MM.1S (cell line): Measurements from ENCODE around the gene FOXI1.

Experiments
- DNase-seq: peaks from one replicate; pipeline ENCODE4 v3.0.0-alpha.2; 2015
- H2AFZ ChIP-seq: fragments of 300-600 bp; sonication (generic); 2 replicates; pipeline ENCODE4 v1.6.0; 2016; ENCODE audit warnings: antibody characterized with exemption, low read length
- H3F3A ChIP-seq: fragments of 300-600 bp; sonication (generic); 2 replicates; pipeline ENCODE4 v1.6.1; 2016; ENCODE audit warnings: mild to moderate bottlenecking, antibody characterized with exemption, low read length, moderate library complexity, mixed read lengths; ENCODE audit not compliant: insufficient read depth
- H3K27ac ChIP-seq: fragments of 300-600 bp; sonication (generic); 2 replicates; pipeline ENCODE4 v1.5.1; 2016; ENCODE audit warnings: mild to moderate bottlenecking, low read length
- H3K27me3 ChIP-seq: fragments of 300-600 bp; sonication (generic); replicated peaks from 2 replicates; pipeline ENCODE4 v1.6.0; 2016; ENCODE audit warnings: low read length; ENCODE audit not compliant: insufficient read depth
- H3K36me3 ChIP-seq: fragments of 300-600 bp; sonication (generic); replicated peaks from 2 replicates; pipeline ENCODE4 v1.6.1; 2016; ENCODE audit warnings: mild to moderate bottlenecking, low read length, mixed read lengths; ENCODE audit not compliant: insufficient read depth
- H3K4me1 ChIP-seq: fragments of 300-600 bp; sonication (generic); 2 replicates; pipeline ENCODE4 v1.6.1; 2016; ENCODE audit warnings: low read length, mixed read lengths
- H3K4me2 ChIP-seq: fragments of 300-600 bp; sonication (generic); 2 replicates; pipeline ENCODE4 v1.6.0; 2016; ENCODE audit warnings: low read depth, low read length
- H3K4me3 ChIP-seq: fragments of 300-600 bp; sonication (generic); 2 replicates; pipeline ENCODE4 v1.5.1; 2016; ENCODE audit warnings: low read length, mixed read lengths
- H3K79me2 ChIP-seq: fragments of 300-600 bp; sonication (generic); 2 replicates; pipeline ENCODE4 v1.6.1; 2016; ENCODE audit warnings: mixed run types, low read length, mixed read lengths
- H3K9ac ChIP-seq: fragments of 300-600 bp; sonication (generic); 2 replicates; pipeline ENCODE4 v1.6.1; 2016; ENCODE audit warnings: low read length, mixed read lengths
- H3K9me2 ChIP-seq: fragments of 300-600 bp; sonication (generic); replicated peaks from 2 replicates; pipeline ENCODE4 v1.6.1; 2016; ENCODE audit warnings: mild to moderate bottlenecking, low read length, mixed read lengths; ENCODE audit not compliant: insufficient read depth
- H3K9me3 ChIP-seq: fragments of 300-600 bp; sonication (generic); replicated peaks from 2 replicates; pipeline ENCODE4 v1.6.1; 2016; ENCODE audit warnings: mild to moderate bottlenecking, low read length, mixed read lengths; ENCODE audit not compliant: insufficient read depth
- H4K20me1 ChIP-seq: fragments of 300-600 bp; sonication (generic); 2 replicates; pipeline ENCODE4 v1.6.1; 2016; ENCODE audit warnings: mild to moderate bottlenecking, low read length, moderate library complexity, mixed read lengths; ENCODE audit not compliant: insufficient read depth
- CTCF ChIP-seq: fragments of 300-600 bp; sonication (generic); IDR thresholded peaks from 2 replicates; pipeline ENCODE4 v1.5.1; 2016; ENCODE audit warnings: antibody characterized with exemption, low read length, mixed read lengths
- EZH2 ChIP-seq: fragments of 300-600 bp; sonication (generic); optimal IDR thresholded peaks from 2 replicates; pipeline ENCODE3; 2017; ENCODE audit warnings: low read depth, mild to moderate bottlenecking, antibody characterized with exemption, low read length, mixed read lengths
- EZH2phosphoT487 ChIP-seq: fragments of 300-600 bp; sonication (generic); IDR thresholded peaks from 2 replicates; pipeline ENCODE4 v1.6.1; 2018; ENCODE audit warnings: antibody characterized with exemption, low read length

FOXI1 gene

DNA sequence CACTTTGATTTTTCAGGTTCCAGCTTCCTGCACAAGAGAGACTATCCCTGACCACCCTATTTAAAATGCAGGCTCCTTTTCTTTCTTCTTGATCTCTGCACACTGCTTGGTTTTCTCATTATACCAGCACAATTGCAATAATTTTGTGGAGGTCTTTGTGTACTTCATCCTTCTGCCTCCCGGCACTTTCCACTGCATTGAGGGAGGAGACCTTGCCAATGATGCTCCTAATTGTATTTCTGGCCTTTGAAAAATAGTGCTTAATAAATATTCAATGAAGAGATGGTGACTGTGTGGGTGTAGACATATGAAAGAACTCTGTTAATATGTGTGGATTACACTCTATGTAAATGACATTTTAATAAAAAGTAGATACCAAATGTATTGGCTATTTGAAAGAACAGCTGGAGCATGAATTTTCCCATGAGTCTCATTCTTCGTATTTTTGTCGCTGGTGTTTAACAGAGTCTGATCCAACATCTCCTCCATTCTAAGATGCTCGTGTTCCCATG lies 42.1 kb downstream of the FOXI1 start:
- no peak overlapping the region for H3K9ac ChIP-seq
- DNase-seq: no peak
- no peak overlapping the region for H3K4me2 ChIP-seq
- H3K27ac ChIP-seq: no peak overlapping the region
- no peaks in the 10 kb centered on the region for H3K79me2 ChIP-seq
- H3K9me2 ChIP-seq: no peaks in the 10 kb centered on the region
- H3K27me3 ChIP-seq: no peaks in the 10 kb centered on the region
- H3F3A ChIP-seq: no peaks in the 10 kb centered on the region; the same call in 1 of the 2 replicates
- H3K9me3 ChIP-seq: no peaks in the 10 kb centered on the region
- no peaks in the 10 kb centered on the region for H4K20me1 ChIP-seq
- no peak for TF ChIP-seq EZH2
- no peak for TF ChIP-seq EZH2phosphoT487
- TF ChIP-seq CTCF: no peak
- no peaks in the 10 kb centered on the region for H3K4me1 ChIP-seq
- no peaks in the 10 kb centered on the region for H3K36me3 ChIP-seq
- no peak overlapping the region for H3K4me3 ChIP-seq
- no peak overlapping the region for H2AFZ ChIP-seq

- H2AFZ ChIP-seq: no peak overlapping the region
Observed at GRCh38 chr5:170148430-170149205, 42.9 kb downstream of the FOXI1 start.

GRCh38 chr5:170149206-170149515 lies 43.5 kb downstream of the FOXI1 start:
- TF ChIP-seq EZH2: no peak
- TF ChIP-seq EZH2phosphoT487: no peak
- TF ChIP-seq CTCF: no peak
- no peak overlapping the region for H3K4me3 ChIP-seq
- no peaks in the 10 kb centered on the region for H3K9me2 ChIP-seq
- H3K4me2 ChIP-seq: no peak overlapping the region
- no peak overlapping the region for H3K27ac ChIP-seq
- no peaks in the 10 kb centered on the region for H3K4me1 ChIP-seq
- DNase-seq: no peak
- no peak overlapping the region for H3K9ac ChIP-seq
- H3K9me3 ChIP-seq: no peaks in the 10 kb centered on the region
- no peaks in the 10 kb centered on the region; the same call in 1 of the 2 replicates for H3F3A ChIP-seq
- H2AFZ ChIP-seq: no peak overlapping the region
- no peaks in the 10 kb centered on the region for H3K36me3 ChIP-seq
- no peaks in the 10 kb centered on the region for H4K20me1 ChIP-seq
- H3K79me2 ChIP-seq: no peaks in the 10 kb centered on the region
- no peaks in the 10 kb centered on the region for H3K27me3 ChIP-seq

More at GRCh38 chr5:170148430-170149205, 42.9 kb downstream of the FOXI1 start:
- Histone ChIP-seq H3K27ac (no peak overlapping the region), H4K20me1 (no peaks in the 10 kb centered on the region), H3K9me2 (no peaks in the 10 kb centered on the region), H3K9me3 (no peaks in the 10 kb centered on the region), H3F3A (no peaks in the 10 kb centered on the region; the same call in 1 of the 2 replicates), H3K27me3 (no peaks in the 10 kb centered on the region), H3K9ac (no peak overlapping the region), H3K4me3 (no peak overlapping the region), H3K4me2 (no peak overlapping the region), H3K36me3 (no peaks in the 10 kb centered on the region), H3K4me1 (no peaks in the 10 kb centered on the region), H3K79me2 (no peaks in the 10 kb centered on the region)
- no peak for TF ChIP-seq EZH2
- no peak for TF ChIP-seq CTCF
- no peak for TF ChIP-seq EZH2phosphoT487
- DNase-seq: no peak
